ENCODE data around the gene ULK2.

DNA sequence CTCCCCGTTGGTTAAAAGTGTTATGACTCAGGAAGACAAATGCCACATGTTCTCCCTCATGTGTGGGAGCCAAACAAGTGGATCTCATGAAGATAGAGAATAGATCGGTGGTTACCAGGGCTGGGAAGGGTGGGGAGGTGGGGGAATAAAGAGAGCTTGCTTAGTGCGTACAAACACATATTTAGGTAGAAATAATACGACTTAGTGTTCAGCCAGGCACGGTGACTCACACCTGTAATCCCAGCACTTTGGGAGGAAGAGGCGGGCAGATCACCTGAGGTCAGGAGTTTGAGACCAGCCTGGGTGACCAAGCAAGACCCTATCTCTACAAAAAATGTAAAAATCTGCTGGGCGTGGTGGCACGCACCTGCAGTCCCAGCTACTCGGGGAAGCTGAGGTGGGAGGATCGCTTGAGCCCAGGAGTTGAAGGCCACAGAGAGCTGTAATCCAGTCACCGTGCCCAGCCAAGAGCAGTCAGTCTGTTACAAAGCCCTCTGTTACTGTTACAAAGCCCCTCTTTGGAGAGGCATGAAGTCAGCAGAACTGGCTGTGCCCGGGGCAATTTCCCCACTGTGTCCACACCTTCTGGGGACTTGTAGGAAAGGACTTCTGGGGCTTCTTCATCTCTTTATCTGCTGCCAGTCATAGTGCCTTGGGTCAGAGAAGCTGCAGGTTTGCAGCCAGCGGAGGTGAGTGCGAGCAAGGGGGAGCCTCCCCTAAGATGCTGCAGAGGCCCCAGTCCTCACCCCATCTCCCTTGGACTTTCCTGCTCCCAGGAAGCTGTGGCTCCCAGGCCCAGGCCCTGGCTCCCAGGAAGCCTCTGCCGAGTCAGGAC is 115.3 kb downstream of the ULK2 start:
- TF ChIP-seq POLR2A (IDR thresholded peaks at IDR 0.05) (no peak), CTCF (IDR thresholded peaks at IDR 0.05) (no peak)
